ENCODE data around the gene OR2AT4. TPM values are rescaled to one million over a fixed set of nuclear protein-coding genes. Genes with fewer than 3 reads are reported as not detected.
"Not testable (repeated sequence)": the region's sequence is repeated elsewhere in the genome, so short reads cannot be mapped to it uniquely, and the experiment has no call there.

OR2AT4 gene
- total RNA-seq, 4 donors from 2014 or later, result 0.06 TPM; not detected in 3

GRCh38 chr11:75099635-75100034, 3.0 kb upstream of the OR2AT4 start:
- Histone ChIP-seq H3K27me3 (peaks cover 0 to 24% (median 3%) of the 10 kb centered on the region in 4 donors), H3K9me3 (peaks cover 0 to 4% (median 0%) of the 10 kb centered on the region in 4 donors), H3K4me1 (no peaks in the 10 kb centered on the region), H3K27ac (replicated peaks in 1 of 4) (no peak overlapping the region), H3K4me3 (no peak overlapping the region), H3K36me3 (no peaks in the 10 kb centered on the region)
- 90% methylated on average over 1 of the region's 1 CpG for WGBS
- TF ChIP-seq EP300 (IDR thresholded peaks at IDR 0.05) (no peak), POLR2AphosphoS5 (IDR thresholded peaks at IDR 0.05) (no peak), CTCF (IDR thresholded peaks at IDR 0.05) (no peak), POLR2A (IDR thresholded peaks at IDR 0.05; ENCODE audit: low read depth) (no peak)
- DNase-seq (ENCODE audit: extremely low spot score), result no peak
- intact Hi-C loops (cut with DNase I), result no loop called here

DNA sequence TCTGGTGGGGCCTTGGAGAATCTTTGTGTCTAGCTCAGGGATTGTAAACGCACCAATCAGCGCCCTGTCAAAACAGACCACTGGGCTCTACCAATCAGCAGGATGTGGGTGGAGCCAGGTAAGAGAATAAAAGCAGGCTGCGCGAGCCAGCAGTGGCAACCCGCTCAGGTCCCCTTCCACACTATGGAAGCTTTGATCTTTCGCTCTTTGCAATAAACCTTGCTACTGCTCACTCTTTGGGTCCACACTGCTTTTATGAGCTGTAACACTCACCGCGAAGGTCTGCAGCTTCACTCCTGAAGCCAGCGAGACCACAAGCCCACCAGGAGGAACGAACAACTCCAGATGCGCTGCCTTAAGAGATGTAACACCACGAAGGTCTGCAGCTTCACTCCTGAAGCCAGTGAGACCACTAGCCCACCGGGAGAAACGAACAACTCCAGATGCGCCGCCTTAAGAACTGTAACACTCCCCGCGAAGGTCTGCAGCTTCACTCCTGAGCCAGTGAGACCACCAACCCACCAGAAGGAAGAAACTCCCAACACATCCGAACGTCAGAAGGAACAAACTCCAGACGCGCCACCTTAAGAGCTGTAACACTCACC, 2.3 kb upstream of the OR2AT4 start:
- H3K36me3 ChIP-seq; H3K4me1 ChIP-seq; DNase-seq (ENCODE audit: extremely low spot score); H3K9me3 ChIP-seq; H3K4me3 ChIP-seq; H3K27ac ChIP-seq (replicated peaks in 1 of 4); intact Hi-C loops (cut with DNase I): not testable (repeated sequence)
- WGBS, result 92% methylated on average over 22 of the region's 22 CpGs
- peaks cover 0 to 29% (median 3%) of the 10 kb centered on the region in 4 donors for H3K27me3 ChIP-seq

DNA sequence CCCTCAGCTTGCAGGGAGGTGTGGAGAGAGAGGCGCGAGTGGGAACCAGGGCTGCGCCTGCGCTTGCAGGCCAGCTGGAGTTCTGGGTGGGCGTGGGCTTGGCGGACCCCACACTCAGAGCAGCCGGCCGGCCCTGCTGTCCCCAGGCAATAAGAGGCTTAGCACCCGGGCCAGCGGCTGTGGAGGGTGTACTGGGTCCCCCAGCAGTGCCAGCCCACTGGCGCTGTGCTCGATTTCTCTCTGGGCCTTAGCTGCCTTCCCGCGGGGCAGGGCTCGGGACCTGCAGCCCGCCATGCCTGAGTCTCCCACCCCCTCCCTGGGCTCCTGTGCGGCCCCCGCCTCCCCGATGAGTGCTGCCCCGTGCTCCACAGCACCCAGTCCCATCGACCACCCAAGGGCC, 1.5 kb upstream of the OR2AT4 start:
- H3K27ac ChIP-seq (replicated peaks in 1 of 4); H3K9me3 ChIP-seq; H3K36me3 ChIP-seq; DNase-seq (ENCODE audit: extremely low spot score); intact Hi-C loops (cut with DNase I); H3K4me1 ChIP-seq; H3K4me3 ChIP-seq: not testable (repeated sequence)
- WGBS, result 100% methylated on average over 5 of the region's 21 CpGs
- peaks cover 0 to 32% (median 3%) of the 10 kb centered on the region in 4 donors for H3K27me3 ChIP-seq

DNA sequence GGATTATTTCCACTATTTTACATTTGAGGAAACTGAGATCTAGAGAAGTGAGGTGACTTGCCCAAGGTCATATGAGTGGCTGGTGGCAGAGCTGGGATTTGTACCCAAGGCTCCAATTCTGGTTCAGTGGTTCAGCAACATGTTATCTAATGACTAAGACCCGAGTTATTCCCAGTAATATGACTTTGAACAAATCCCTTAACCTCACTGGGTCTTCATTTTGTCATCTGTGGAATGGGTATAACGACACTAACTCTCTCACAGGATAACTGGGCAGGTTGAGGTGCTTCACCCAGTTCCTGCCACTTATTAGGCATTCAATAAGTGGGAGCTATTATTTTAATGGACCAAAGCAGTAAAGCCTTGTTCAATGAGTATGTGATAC, 489 bp upstream of the OR2AT4 start:
- Histone ChIP-seq H3K27ac (replicated peaks in 1 of 4) (no peak overlapping the region), H3K4me1 (no peaks in the 10 kb centered on the region), H3K27me3 (peaks cover 0 to 37% (median 3%) of the 10 kb centered on the region in 4 donors), H3K36me3 (no peaks in the 10 kb centered on the region), H3K9me3 (peaks cover 0 to under 1% (median 0%) of the 10 kb centered on the region in 4 donors), H3K4me3 (no peak overlapping the region)
- WGBS, result 72% methylated on average over 2 of the region's 2 CpGs
- intact Hi-C loops (cut with DNase I), result no loop called here
- no peak for DNase-seq (ENCODE audit: extremely low spot score)
- TF ChIP-seq EP300 (IDR thresholded peaks at IDR 0.05), result no peak
- TF ChIP-seq POLR2AphosphoS5 (IDR thresholded peaks at IDR 0.05), result no peak
- no peak for TF ChIP-seq CTCF (IDR thresholded peaks at IDR 0.05)
- no peak for TF ChIP-seq POLR2A (IDR thresholded peaks at IDR 0.05; ENCODE audit: low read depth)

DNA sequence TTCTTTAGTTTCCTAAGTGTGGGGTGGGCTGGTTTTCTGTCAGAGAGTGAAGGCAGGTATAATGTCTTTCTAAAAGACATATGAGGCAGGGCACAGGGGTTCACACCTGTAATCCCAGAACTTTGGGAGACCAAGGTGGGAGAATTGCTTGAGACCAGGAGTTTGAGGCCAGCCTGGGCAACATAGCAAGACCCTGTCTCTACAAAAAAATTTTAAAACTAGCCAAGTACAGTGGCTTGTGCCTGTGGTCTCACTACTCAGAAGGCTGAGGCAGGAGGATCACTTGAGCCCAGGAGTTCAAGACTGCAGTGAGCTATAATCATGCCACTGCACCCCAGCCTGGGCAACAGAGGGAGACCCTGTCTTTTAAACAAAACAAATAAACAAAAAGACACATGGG, 2.3 kb downstream of the OR2AT4 start:
- Histone ChIP-seq H3K9me3 (peaks cover 0 to 18% (median 15%) of the 10 kb centered on the region in 4 donors), H3K27me3 (peaks cover 0 to 37% (median 0%) of the 10 kb centered on the region in 4 donors)
- intact Hi-C loops (cut with DNase I); DNase-seq (ENCODE audit: extremely low spot score); H3K4me3 ChIP-seq; H3K4me1 ChIP-seq; H3K36me3 ChIP-seq; H3K27ac ChIP-seq (replicated peaks in 1 of 4): not testable (repeated sequence)

DNA sequence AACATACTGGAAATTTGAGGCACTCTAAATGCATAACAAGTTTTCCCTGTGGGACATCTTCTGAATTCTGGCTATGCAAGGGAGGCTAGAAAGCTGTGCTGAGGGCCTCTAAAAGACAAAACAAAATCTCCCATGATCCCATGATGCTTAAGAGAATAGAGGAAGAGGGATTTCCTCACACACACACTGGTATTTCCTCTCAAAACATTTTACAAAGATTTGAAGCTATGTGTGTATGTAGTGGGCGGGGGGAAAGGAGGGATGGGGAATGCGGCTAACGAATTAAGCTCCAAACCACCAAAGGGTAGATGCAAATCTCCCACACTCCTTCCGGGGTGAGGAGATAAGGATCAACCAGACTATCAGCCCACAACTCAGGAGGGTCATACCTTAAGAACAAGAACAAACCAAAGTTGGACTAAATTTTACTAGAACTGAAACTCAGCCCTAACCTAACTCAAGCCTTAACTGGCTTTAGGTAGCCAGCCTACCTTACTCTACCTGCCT, 6.0 kb downstream of the OR2AT4 start:
- 89% methylated on average over 4 of the region's 4 CpGs for WGBS
- intact Hi-C loops (cut with DNase I), result no loop called here
- DNase-seq (ENCODE audit: extremely low spot score), result no peak

More for the DNA sequence above, 6.0 kb downstream of the OR2AT4 start:
- H3K9me3 ChIP-seq, result peaks cover 0 to 18% (median 15%) of the 10 kb centered on the region in 4 donors
- no peaks in the 10 kb centered on the region for H3K36me3 ChIP-seq
- peaks cover 0 to 21% (median 0%) of the 10 kb centered on the region in 4 donors for H3K27me3 ChIP-seq
- no peak overlapping the region for H3K27ac ChIP-seq (replicated peaks in 1 of 4)
- H3K4me1 ChIP-seq, result no peaks in the 10 kb centered on the region
- TF ChIP-seq CTCF (IDR thresholded peaks at IDR 0.05), result no peak
- no peak for TF ChIP-seq POLR2A (IDR thresholded peaks at IDR 0.05; ENCODE audit: low read depth)
- no peak for TF ChIP-seq POLR2AphosphoS5 (IDR thresholded peaks at IDR 0.05)
- TF ChIP-seq EP300 (IDR thresholded peaks at IDR 0.05), result no peak
- H3K4me3 ChIP-seq, result no peak overlapping the region

All from esophagus muscularis mucosa (tissue), 4 donors.